ENCODE data around the gene ACE.

Gene ACE

GRCh38 chr17:63491413-63491812 lies 14.6 kb downstream of the ACE start:
- DNase-seq (ENCODE audit: low spot score): no peak

DNA sequence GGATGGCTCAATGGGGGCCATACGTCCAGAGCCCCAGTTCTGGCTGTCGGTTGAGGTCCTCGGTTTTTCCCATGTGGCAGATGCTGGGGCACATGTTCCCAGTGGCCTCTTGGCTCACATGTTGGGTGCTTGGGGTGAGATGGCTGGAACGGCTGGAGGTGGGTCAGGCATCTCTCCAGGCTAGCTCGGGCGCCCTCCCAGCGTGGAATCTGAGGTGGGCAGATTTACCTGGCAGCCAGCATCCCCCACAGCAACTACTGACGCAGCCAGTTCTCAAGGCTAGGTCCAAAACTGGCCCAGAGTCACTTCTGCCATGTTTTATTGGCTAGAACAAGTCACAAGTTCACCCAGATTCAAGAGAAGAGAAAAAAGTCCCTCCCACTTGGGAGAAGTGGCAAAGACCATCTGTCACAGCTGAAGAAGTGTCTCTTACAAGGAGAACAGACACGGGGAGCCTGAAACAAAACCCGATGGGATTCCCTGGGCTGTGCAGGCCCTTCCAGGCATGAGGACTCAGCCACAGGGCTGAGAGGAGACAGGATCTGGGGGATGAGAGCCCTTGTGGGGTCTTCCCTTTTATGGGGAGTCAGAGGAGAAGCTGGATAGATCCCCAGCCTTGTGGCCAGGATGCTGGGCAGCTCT lies 15.2 kb downstream of the ACE start:
- DNase-seq (ENCODE audit: low spot score): no peak

DNA sequence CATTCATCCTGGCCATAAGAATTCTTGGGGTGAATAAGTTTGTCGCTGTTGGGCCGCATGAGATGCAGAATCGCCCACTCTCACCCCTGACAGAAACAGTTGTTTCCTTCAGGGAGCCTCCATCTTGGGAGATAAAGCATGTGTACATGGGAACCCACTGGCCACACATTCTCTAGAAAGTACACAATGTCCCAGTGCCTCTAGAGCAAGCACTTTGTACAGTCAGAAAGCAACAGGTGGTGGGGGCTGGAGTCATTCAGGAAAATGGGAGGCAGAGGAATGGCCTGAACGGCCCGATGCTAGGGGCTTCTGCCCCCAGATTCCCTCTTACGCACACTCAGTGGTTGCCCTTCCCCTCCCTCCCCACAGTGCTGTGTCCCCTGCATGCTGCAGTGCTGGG lies 16.1 kb downstream of the ACE start:
- no peak for DNase-seq (ENCODE audit: low spot score)

DNA sequence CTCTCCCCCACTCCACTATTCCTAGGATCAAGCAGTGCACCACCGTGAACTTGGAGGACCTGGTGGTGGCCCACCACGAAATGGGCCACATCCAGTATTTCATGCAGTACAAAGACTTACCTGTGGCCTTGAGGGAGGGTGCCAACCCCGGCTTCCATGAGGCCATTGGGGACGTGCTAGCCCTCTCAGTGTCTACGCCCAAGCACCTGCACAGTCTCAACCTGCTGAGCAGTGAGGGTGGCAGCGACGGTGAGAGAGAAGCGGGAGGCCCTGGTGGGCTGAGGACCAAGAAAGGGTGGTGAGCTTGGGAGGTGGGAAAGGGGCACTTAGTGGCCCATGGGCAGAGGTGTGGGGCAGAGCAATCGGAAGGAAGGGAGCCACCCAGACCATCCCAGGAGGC lies 16.6 kb downstream of the ACE start:
- DNase-seq (ENCODE audit: low spot score): no peak

DNA sequence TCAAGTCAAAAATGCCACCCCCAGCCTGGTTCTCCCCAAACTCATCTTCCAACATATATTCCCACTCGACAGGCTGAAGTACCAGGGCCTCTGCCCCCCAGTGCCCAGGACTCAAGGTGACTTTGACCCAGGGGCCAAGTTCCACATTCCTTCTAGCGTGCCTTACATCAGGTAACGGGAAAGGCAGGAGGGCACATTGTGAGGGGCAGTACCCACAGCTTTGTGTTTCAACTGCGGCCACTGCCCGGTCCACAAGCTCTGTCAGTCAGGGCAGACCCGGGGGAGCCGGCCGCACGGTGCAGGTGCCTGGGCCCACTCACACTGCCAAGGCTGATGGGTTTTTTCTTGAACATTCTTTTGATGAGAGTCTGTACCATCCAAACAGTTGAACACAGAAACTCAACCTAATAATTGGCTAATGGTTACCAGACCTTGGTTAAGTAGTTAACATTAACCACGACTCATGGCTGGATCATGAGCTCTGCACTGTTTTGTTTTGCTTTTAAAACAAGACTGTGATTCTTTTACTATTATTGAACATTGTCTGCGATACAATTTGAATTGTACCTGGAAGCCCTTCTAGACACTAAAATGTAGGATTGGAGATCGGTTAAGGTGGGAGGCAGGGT lies 17.6 kb downstream of the ACE start:
- no peak for DNase-seq (ENCODE audit: low spot score)

DNA sequence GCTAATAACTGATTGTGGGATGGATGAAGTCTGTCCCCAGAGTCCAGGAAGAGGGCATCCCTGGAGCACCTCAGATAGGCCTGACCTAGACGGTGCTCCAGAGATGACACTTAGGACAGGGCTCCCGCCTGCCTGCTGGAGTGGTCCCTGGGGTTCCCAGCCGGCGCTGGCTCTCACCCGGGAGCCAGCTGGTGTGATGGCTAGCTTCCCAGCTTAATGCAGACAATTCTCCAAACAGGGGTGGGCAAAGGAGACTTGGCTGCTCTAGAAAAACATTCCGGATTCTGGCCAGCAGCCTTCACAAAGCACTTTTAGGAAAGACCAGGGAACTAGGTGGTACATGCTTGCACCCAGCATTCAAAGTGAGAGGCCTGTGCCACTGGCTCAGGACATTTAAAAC lies 18.6 kb downstream of the ACE start:
- no peak for DNase-seq (ENCODE audit: low spot score)

DNA sequence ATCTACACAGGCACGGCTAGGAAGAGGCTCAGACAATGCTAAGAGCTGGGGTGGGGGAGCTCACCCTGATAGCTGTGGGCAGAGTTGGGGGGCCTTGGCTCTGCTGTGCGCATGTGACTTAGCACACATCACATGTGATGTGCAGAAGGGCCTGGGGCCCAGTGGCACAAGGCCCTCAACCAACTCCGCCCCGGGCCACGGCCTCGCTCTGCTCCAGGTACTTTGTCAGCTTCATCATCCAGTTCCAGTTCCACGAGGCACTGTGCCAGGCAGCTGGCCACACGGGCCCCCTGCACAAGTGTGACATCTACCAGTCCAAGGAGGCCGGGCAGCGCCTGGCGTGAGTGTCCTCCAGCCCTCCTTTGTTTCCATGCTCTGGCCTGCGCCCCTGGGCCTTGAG lies 19.3 kb downstream of the ACE start:
- DNase-seq (ENCODE audit: low spot score): no peak

DNA sequence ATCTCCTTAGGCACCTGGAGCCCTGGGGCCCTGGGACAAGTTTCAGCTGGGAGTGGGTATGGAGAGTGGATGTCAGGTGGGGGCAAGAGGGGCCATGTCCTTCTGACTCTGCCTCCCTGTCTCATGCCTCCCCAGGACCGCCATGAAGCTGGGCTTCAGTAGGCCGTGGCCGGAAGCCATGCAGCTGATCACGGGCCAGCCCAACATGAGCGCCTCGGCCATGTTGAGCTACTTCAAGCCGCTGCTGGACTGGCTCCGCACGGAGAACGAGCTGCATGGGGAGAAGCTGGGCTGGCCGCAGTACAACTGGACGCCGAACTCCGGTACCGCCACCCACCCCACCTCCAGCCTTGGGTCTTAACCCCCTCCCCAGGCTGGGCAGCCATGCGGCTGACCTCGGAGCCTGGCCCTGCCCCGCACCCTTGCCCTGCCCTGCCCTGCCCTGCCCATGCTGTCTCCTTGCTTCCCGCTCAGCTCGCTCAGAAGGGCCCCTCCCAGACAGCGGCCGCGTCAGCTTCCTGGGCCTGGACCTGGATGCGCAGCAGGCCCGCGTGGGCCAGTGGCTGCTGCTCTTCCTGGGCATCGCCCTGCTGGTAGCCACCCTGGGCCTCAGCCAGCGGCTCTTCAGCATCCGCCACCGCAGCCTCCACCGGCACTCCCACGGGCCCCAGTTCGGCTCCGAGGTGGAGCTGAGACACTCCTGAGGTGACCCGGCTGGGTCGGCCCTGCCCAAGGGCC lies 20.0 kb downstream of the ACE start:
- no peak for DNase-seq (ENCODE audit: low spot score)

- DNase-seq (ENCODE audit: low spot score): no peak
These were observed 21.0 kb downstream of the ACE start for GRCh38 chr17:63497708-63498483.

- peak; percentile 70 for DNase-seq (ENCODE audit: low spot score)
These were observed 21.9 kb downstream of the ACE start for GRCh38 chr17:63498626-63499195.

DNA sequence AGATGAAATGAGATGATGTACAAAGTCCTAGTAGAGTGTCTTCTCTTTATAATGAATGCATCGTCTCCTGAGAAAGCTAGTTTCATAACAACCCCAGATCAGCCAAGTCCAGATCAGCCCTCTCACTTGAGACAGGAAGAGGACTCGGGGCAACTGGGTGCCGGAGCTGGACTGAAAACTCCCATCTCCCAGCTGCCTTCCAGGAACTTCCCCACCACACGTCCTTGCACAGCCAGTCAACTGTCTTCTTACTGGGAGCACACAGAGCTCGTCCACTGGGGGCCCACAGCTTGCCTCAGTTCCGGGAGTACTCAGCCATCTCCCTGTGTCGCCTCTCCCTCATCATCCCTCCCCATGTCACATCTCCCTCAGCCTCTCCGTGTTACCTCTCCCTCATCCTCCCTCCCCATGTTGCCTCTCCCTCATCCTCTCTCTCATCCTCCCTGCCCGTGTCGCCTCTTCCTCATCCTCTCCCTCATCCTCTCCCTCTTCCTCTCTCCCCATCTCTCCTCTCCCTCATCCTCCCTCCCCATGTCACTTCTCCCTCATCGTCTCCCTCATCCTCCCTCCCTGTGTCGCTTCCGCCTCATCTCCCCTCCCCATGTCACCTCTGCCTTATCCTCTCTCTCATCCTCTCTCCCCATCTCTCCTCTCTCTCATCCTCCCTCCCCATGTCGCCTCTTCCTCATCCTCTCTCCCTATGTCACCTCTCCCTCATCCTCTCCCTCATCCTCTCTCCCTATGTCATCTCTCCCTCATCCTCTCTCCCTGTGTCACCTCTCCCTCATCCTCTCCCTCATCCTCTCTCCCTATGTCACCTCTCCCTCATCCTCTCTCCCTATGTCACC lies 23.9 kb downstream of the ACE start:
- no peak for DNase-seq (ENCODE audit: low spot score)

DNA sequence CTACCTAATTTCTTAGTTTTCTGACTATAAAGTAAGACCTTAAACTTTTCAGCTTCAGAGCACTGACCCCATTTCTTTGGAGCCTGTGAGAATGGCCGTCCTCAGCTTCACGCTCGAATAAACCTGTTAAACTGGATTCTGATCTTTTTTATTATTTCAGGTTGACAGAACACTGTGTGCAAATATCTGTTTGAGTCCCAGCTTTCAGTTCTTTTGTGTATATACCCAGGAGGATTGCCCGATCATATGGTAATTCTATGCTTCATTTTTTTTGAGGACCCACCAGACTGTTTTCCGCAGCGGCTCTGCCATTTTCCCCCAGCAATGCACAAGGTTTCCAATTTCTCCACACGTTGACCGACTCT lies 26.5 kb downstream of the ACE start:
- no peak for DNase-seq (ENCODE audit: low spot score)

- DNase-seq (ENCODE audit: low spot score): no peak
These were observed 27.4 kb downstream of the ACE start for GRCh38 chr17:63504261-63504660.

GRCh38 chr17:63505341-63505740 lies 28.5 kb downstream of the ACE start:
- no peak for DNase-seq (ENCODE audit: low spot score)

GRCh38 chr17:63506627-63507026 lies 29.8 kb downstream of the ACE start:
- no peak for DNase-seq (ENCODE audit: low spot score)

DNA sequence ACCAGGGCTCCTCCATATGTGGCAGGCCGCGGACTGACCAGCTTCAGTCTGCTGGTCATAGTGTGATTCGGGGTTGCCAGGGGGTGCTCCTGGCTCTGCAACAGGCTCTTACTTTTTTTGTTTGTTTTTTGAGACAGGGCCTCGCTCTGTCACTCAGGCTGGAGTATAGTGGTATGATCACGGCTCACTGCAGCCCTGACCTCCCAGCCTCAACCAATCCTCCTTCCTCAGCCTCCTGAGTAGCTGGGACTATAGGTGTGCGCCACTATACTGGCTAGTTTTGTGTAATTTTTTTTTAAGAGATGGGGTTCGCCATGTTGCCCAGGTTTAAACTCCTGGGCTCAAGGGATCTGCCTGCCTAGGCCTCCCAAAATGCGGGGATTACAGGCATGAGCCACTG lies 34.5 kb downstream of the ACE start:
- no peak for DNase-seq (ENCODE audit: low spot score)

DNA sequence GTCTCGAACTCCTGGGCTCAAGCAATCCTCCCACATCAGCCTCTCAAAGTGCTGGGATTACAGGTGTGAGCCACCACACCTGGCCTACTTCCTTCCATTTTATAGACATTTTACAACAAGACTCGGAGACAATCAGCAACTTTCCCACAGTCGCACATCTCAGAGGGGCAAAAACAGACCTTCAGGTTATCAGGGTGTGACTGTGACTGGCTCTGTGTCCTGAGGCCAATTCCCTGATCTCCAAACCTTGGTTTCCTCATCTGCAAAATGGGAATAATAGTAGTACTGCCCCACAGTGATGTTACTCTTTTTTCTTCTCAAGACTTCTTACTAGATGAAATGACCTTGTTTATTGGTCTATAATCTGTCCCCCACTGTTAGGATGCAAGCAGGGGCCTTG lies 35.5 kb downstream of the ACE start:
- no peak for DNase-seq (ENCODE audit: low spot score)

DNA sequence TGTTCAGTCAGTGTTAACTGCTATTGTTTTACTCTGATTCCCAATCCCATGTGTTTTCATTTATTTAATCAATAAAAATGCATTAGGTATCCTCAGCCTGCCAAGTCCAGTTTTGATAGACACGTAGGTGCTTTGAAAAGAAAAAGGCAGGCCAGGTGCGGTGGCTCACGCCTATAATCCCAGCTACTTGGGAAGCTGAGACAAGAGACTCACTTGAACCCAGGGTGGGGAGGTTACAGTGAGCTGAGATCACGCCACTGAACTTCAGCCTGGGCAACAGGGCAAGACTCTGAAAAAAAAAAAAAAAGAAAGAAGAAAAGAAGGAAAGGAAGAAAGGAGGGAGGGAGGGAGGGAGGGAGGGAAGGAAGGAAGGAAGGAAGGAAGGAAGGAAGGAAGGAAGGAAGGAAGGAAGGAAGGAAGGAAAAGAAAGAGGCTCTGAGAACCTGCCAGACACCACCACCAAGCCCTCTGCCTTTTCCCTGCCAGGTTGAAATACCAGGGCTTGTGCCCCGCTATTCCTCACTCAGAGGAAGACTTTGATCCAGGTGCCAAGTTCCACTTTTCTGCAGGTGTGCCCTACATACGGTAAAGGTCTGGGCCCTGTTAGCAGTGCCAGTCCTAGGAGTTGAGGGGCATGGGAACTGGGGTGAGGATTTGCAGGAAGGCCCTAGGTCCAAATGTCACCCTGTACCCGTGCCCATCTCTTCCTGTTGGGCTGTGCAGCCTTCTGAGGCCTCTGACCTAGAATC lies 36.2 kb downstream of the ACE start:
- no peak for DNase-seq (ENCODE audit: low spot score)

DNA sequence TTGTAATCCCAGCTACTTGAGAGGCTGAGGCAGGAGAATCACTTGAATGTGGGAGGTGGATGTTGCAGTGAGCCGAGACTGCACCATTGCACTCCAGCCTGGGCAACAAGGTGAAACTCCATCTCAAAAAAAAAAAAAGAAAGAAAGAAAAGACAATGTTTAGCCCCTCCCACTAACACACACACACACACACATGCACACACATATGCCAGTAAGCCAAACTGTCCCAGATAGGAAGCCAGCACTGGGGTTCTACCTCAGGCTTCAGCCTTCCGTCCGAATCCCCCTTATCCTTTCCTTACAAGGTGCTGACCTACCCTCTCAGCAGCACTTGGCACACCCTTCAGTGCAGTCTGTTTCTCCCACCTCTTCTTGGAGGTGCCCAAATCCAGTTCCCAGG lies 37.6 kb downstream of the ACE start:
- no peak for DNase-seq (ENCODE audit: low spot score)

- DNase-seq (ENCODE audit: low spot score): no peak
These were observed 38.1 kb downstream of the ACE start for GRCh38 chr17:63514974-63515373.

GRCh38 chr17:63515426-63515825 lies 38.6 kb downstream of the ACE start:
- DNase-seq (ENCODE audit: low spot score): no peak

Measured in hepatic stellate cell (primary cell).